Measurements from ENCODE around the gene DOC2B.

DOC2B gene

GRCh38 chr17:156094-156621 lies 25.3 kb downstream of the DOC2B start:
- no peaks in the 10 kb centered on the region for H3K79me2 ChIP-seq
- H3K9me3 ChIP-seq (ENCODE audit: control insufficient read depth, low read length), result no peaks in the 10 kb centered on the region
- H3K4me3 ChIP-seq (ENCODE audit: low read depth, low read length), result no peak overlapping the region
- no peaks in the 10 kb centered on the region for H3K36me3 ChIP-seq (ENCODE audit: control insufficient read depth, insufficient read depth, low read length)
- H3K9ac ChIP-seq, result no peak overlapping the region
- H3K27me3 ChIP-seq (ENCODE audit: control insufficient read depth, insufficient read depth, low read length), result no peaks in the 10 kb centered on the region
- no peak overlapping the region for H3K4me2 ChIP-seq (ENCODE audit: low read length)
- H3K4me1 ChIP-seq, result no peaks in the 10 kb centered on the region
- H2AFZ ChIP-seq, result no peak overlapping the region
- no peak for TF ChIP-seq CTCF (IDR thresholded peaks at IDR 0.05)
- H3K27ac ChIP-seq, result no peak overlapping the region

- no peak for TF ChIP-seq CTCF (IDR thresholded peaks at IDR 0.05)
- H3K4me3 ChIP-seq (ENCODE audit: low read depth, low read length), result no peak overlapping the region
Measured at GRCh38 chr17:155576-155975, 25.9 kb downstream of the DOC2B start.

GRCh38 chr17:153851-154250 lies 27.6 kb downstream of the DOC2B start:
- no peaks in the 10 kb centered on the region for H3K4me1 ChIP-seq
- no peak for TF ChIP-seq CTCF (IDR thresholded peaks at IDR 0.05)
- H2AFZ ChIP-seq, result no peak overlapping the region
- no peak overlapping the region for H3K4me3 ChIP-seq (ENCODE audit: low read depth, low read length)
- no peak overlapping the region for H3K27ac ChIP-seq
- no peaks in the 10 kb centered on the region for H3K27me3 ChIP-seq (ENCODE audit: control insufficient read depth, insufficient read depth, low read length)
- H3K4me2 ChIP-seq (ENCODE audit: low read length), result no peak overlapping the region
- no peak overlapping the region for H3K9ac ChIP-seq
- no peaks in the 10 kb centered on the region for H3K79me2 ChIP-seq
- no peaks in the 10 kb centered on the region for H3K36me3 ChIP-seq (ENCODE audit: control insufficient read depth, insufficient read depth, low read length)
- no peaks in the 10 kb centered on the region for H3K9me3 ChIP-seq (ENCODE audit: control insufficient read depth, low read length)

More at GRCh38 chr17:155576-155975, 25.9 kb downstream of the DOC2B start:
- no peaks in the 10 kb centered on the region for H3K36me3 ChIP-seq (ENCODE audit: control insufficient read depth, insufficient read depth, low read length)
- no peak overlapping the region for H3K27ac ChIP-seq
- H2AFZ ChIP-seq, result no peak overlapping the region
- no peaks in the 10 kb centered on the region for H3K27me3 ChIP-seq (ENCODE audit: control insufficient read depth, insufficient read depth, low read length)
- no peak overlapping the region for H3K9ac ChIP-seq
- H3K9me3 ChIP-seq (ENCODE audit: control insufficient read depth, low read length), result no peaks in the 10 kb centered on the region
- no peaks in the 10 kb centered on the region for H3K4me1 ChIP-seq
- no peak overlapping the region for H3K4me2 ChIP-seq (ENCODE audit: low read length)
- no peaks in the 10 kb centered on the region for H3K79me2 ChIP-seq

- no peak overlapping the region for H3K9ac ChIP-seq
- H3K27me3 ChIP-seq (ENCODE audit: control insufficient read depth, insufficient read depth, low read length), result no peaks in the 10 kb centered on the region
- H3K36me3 ChIP-seq (ENCODE audit: control insufficient read depth, insufficient read depth, low read length), result no peaks in the 10 kb centered on the region
- no peak overlapping the region for H3K27ac ChIP-seq
- H2AFZ ChIP-seq, result no peak overlapping the region
- H3K4me3 ChIP-seq (ENCODE audit: low read depth, low read length), result no peak overlapping the region
- H3K4me2 ChIP-seq (ENCODE audit: low read length), result no peak overlapping the region
- TF ChIP-seq CTCF (IDR thresholded peaks at IDR 0.05), result no peak
- no peaks in the 10 kb centered on the region for H3K4me1 ChIP-seq
- no peaks in the 10 kb centered on the region for H3K9me3 ChIP-seq (ENCODE audit: control insufficient read depth, low read length)
- H3K79me2 ChIP-seq, result no peaks in the 10 kb centered on the region
Measured at GRCh38 chr17:152860-153420, 28.5 kb downstream of the DOC2B start.

Measured in parathyroid adenoma (tissue), 2 donors.